K562 (cell line): ENCODE data around the gene ADAM23. TPM values are rescaled to one million over a fixed set of nuclear protein-coding genes. Genes with fewer than 3 reads are reported as not detected.

Source experiments
- ATF7 ChIP-seq: fragments of 450-650 bp; IDR thresholded peaks from 2 replicates; pipeline ENCODE4 v1.7.1; 2014; ENCODE audit warnings: mild to moderate bottlenecking, moderate library complexity
- C11orf30 ChIP-seq: fragments of 450-650 bp; IDR thresholded peaks from 2 replicates; pipeline ENCODE4 v1.6.1; 2016; ENCODE audit warnings: low read depth, mild to moderate bottlenecking
- CBX2 ChIP-seq: fragments of 200-600 bp; sonication (generic); IDR thresholded peaks from one replicate; pipeline ENCODE4 v1.6.1; 2012; ENCODE audit warnings: mild to moderate bottlenecking, low read length, inconsistent platforms; ENCODE audit not compliant: insufficient read depth, poor library complexity, severe bottlenecking
- FOXJ3 ChIP-seq: sonication (generic); formaldehyde crosslinking; IDR thresholded peaks from 2 replicates; pipeline ENCODE4 v1.4.0; 2020; ENCODE audit warnings: mild to moderate bottlenecking, missing genetic modification reagents
- MAFF ChIP-seq: IDR thresholded peaks from 2 replicates; pipeline ENCODE4 v1.6.1; 2012; ENCODE audit warnings: low read length, improper control_type of control experiment
- SP1 ChIP-seq: sonication (generic); formaldehyde crosslinking; IDR thresholded peaks from 2 replicates; pipeline ENCODE4 v1.8.1; 2022; ENCODE audit warnings: mild to moderate bottlenecking, missing genetic modification reagents
- THRAP3 ChIP-seq: fragments of 450-650 bp; IDR thresholded peaks from 2 replicates; pipeline ENCODE4 v1.6.1; 2016; ENCODE audit warnings: mild to moderate bottlenecking, inconsistent platforms, borderline replicate concordance
- ZNF76 ChIP-seq: fragments of 250-450 bp; sonication (Bioruptor Pico); IDR thresholded peaks from 2 replicates; pipeline ENCODE4 v1.4.0; 2020; ENCODE audit warnings: mild to moderate bottlenecking, moderate library complexity, borderline replicate concordance
- polyA plus RNA-seq, 8 experiments: library from polyadenylated mRNA; depleted of rRNA in 4 of 8; stranded (reverse) in 5 of 8; unstranded in 3 of 8; fragments of >200 nt; fragmentation: Nextera tagmentation in 2 of 8; fragmentation: Illumina TruSeq in 1 of 8; extraction: Ambion mirVana in 2 of 8; extraction: Trizol in 1 of 8; gene quantifications; 2 replicates each; pipeline versions ENCODE4 v1.2.1 to v1.2.3, GENCODE V29; 2011 to 2014; ENCODE audit warnings: inconsistent platforms in 1 of 8, missing spikeins in 1 of 8
- total RNA-seq, 7 experiments: library from RNA; depleted of rRNA in 6 of 7; stranded (reverse); fragments of >200 nt in 6 of 7; fragmentation: Illumina TruSeq in 2 of 7; extraction: Trizol in 2 of 7; gene quantifications; 2 replicates each; pipeline versions ENCODE4 v1.2.1 to v1.2.3, GENCODE V29; 2011 to 2021; ENCODE audit warnings: low replicate concordance in 1 of 7
- TF ChIP-seq, protein P1 (sequence below): fragments of 200-600 bp; sonication (generic); IDR thresholded peaks from one replicate; pipeline ENCODE4 v1.6.1; 2012; ENCODE audit warnings: mild to moderate bottlenecking, low read depth, low read length, inconsistent platforms
- TF ChIP-seq, protein P2 (sequence below), 3 experiments: IDR thresholded peaks in 2 of 3; conservative IDR thresholded peaks in 1 of 3; 2 replicates each; pipeline ENCODE4 v1.5.1; 2011 to 2012; ENCODE audit warnings: low read length in 3 of 3, mild to moderate bottlenecking in 3 of 3, control low read depth in 2 of 3, improper control_type of control experiment in 1 of 3, inconsistent platforms in 1 of 3, low read depth in 1 of 3, mixed read lengths in 1 of 3, moderate library complexity in 1 of 3; ENCODE audit not compliant: insufficient read depth in 2 of 3
- TF ChIP-seq, protein P3 (sequence below): sonication (generic); formaldehyde crosslinking; IDR thresholded peaks from 2 replicates; pipeline ENCODE4 v1.8.1; 2023; ENCODE audit warnings: mild to moderate bottlenecking, missing genetic modification reagents

The ADAM23 gene
- total and polyA plus RNA-seq, 9 of the 15 experiments (the other 6 are each of a cell fraction or from before 2014, with no cell fraction given), result 0.02 TPM; not detected in 8

GRCh38 chr2:206614811-206615210 is 171.5 kb downstream of the ADAM23 start (continued):
- TF ChIP-seq, protein P1, sequence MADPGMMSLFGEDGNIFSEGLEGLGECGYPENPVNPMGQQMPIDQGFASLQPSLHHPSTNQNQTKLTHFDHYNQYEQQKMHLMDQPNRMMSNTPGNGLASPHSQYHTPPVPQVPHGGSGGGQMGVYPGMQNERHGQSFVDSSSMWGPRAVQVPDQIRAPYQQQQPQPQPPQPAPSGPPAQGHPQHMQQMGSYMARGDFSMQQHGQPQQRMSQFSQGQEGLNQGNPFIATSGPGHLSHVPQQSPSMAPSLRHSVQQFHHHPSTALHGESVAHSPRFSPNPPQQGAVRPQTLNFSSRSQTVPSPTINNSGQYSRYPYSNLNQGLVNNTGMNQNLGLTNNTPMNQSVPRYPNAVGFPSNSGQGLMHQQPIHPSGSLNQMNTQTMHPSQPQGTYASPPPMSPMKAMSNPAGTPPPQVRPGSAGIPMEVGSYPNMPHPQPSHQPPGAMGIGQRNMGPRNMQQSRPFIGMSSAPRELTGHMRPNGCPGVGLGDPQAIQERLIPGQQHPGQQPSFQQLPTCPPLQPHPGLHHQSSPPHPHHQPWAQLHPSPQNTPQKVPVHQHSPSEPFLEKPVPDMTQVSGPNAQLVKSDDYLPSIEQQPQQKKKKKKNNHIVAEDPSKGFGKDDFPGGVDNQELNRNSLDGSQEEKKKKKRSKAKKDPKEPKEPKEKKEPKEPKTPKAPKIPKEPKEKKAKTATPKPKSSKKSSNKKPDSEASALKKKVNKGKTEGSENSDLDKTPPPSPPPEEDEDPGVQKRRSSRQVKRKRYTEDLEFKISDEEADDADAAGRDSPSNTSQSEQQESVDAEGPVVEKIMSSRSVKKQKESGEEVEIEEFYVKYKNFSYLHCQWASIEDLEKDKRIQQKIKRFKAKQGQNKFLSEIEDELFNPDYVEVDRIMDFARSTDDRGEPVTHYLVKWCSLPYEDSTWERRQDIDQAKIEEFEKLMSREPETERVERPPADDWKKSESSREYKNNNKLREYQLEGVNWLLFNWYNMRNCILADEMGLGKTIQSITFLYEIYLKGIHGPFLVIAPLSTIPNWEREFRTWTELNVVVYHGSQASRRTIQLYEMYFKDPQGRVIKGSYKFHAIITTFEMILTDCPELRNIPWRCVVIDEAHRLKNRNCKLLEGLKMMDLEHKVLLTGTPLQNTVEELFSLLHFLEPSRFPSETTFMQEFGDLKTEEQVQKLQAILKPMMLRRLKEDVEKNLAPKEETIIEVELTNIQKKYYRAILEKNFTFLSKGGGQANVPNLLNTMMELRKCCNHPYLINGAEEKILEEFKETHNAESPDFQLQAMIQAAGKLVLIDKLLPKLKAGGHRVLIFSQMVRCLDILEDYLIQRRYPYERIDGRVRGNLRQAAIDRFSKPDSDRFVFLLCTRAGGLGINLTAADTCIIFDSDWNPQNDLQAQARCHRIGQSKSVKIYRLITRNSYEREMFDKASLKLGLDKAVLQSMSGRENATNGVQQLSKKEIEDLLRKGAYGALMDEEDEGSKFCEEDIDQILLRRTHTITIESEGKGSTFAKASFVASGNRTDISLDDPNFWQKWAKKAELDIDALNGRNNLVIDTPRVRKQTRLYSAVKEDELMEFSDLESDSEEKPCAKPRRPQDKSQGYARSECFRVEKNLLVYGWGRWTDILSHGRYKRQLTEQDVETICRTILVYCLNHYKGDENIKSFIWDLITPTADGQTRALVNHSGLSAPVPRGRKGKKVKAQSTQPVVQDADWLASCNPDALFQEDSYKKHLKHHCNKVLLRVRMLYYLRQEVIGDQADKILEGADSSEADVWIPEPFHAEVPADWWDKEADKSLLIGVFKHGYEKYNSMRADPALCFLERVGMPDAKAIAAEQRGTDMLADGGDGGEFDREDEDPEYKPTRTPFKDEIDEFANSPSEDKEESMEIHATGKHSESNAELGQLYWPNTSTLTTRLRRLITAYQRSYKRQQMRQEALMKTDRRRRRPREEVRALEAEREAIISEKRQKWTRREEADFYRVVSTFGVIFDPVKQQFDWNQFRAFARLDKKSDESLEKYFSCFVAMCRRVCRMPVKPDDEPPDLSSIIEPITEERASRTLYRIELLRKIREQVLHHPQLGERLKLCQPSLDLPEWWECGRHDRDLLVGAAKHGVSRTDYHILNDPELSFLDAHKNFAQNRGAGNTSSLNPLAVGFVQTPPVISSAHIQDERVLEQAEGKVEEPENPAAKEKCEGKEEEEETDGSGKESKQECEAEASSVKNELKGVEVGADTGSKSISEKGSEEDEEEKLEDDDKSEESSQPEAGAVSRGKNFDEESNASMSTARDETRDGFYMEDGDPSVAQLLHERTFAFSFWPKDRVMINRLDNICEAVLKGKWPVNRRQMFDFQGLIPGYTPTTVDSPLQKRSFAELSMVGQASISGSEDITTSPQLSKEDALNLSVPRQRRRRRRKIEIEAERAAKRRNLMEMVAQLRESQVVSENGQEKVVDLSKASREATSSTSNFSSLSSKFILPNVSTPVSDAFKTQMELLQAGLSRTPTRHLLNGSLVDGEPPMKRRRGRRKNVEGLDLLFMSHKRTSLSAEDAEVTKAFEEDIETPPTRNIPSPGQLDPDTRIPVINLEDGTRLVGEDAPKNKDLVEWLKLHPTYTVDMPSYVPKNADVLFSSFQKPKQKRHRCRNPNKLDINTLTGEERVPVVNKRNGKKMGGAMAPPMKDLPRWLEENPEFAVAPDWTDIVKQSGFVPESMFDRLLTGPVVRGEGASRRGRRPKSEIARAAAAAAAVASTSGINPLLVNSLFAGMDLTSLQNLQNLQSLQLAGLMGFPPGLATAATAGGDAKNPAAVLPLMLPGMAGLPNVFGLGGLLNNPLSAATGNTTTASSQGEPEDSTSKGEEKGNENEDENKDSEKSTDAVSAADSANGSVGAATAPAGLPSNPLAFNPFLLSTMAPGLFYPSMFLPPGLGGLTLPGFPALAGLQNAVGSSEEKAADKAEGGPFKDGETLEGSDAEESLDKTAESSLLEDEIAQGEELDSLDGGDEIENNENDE, result no peak
- peak; percentile 85 for TF ChIP-seq MAFF
- TF ChIP-seq CBX2, result no peak
- TF ChIP-seq, protein P2, sequence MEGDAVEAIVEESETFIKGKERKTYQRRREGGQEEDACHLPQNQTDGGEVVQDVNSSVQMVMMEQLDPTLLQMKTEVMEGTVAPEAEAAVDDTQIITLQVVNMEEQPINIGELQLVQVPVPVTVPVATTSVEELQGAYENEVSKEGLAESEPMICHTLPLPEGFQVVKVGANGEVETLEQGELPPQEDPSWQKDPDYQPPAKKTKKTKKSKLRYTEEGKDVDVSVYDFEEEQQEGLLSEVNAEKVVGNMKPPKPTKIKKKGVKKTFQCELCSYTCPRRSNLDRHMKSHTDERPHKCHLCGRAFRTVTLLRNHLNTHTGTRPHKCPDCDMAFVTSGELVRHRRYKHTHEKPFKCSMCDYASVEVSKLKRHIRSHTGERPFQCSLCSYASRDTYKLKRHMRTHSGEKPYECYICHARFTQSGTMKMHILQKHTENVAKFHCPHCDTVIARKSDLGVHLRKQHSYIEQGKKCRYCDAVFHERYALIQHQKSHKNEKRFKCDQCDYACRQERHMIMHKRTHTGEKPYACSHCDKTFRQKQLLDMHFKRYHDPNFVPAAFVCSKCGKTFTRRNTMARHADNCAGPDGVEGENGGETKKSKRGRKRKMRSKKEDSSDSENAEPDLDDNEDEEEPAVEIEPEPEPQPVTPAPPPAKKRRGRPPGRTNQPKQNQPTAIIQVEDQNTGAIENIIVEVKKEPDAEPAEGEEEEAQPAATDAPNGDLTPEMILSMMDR (IDR thresholded peaks at IDR 0.05 in 2 of 3, conservative IDR thresholded peaks at IDR 0.05 in 1 of 3; ENCODE audit: insufficient read depth in 2 of 3, low read depth in 1 of 3, low read length in 3 of 3), result no peak
- no peak for TF ChIP-seq SP1
- TF ChIP-seq, protein P3, sequence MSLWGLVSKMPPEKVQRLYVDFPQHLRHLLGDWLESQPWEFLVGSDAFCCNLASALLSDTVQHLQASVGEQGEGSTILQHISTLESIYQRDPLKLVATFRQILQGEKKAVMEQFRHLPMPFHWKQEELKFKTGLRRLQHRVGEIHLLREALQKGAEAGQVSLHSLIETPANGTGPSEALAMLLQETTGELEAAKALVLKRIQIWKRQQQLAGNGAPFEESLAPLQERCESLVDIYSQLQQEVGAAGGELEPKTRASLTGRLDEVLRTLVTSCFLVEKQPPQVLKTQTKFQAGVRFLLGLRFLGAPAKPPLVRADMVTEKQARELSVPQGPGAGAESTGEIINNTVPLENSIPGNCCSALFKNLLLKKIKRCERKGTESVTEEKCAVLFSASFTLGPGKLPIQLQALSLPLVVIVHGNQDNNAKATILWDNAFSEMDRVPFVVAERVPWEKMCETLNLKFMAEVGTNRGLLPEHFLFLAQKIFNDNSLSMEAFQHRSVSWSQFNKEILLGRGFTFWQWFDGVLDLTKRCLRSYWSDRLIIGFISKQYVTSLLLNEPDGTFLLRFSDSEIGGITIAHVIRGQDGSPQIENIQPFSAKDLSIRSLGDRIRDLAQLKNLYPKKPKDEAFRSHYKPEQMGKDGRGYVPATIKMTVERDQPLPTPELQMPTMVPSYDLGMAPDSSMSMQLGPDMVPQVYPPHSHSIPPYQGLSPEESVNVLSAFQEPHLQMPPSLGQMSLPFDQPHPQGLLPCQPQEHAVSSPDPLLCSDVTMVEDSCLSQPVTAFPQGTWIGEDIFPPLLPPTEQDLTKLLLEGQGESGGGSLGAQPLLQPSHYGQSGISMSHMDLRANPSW, result no peak
- no peak for TF ChIP-seq ZNF76 (CRISPR knock-in tag)
- peak; percentile 78 for TF ChIP-seq C11orf30
- no peak for TF ChIP-seq THRAP3
- TF ChIP-seq FOXJ3, result no peak
- peak; percentile 22; the same call in 1 of the 2 replicates for TF ChIP-seq ATF7
